ENCODE measurements around the gene COL8A2.

The COL8A2 gene

DNA sequence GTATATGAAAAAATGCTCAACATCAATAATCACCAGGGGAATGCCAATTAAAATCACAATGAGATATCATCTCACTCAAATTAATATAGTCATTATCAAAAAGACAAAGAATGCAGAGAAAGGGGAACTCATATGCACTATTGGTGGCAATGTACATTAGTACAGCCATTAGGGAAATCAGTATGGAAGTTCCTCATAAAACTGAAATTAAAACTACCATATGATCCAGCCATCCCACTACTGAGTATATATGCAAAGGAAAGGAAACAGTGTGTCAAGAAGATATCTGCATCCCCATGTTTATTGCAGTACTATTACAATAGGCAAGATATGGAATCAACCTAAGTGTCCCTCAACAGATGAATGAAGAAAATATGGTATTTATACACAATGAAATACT lies 73.2 kb downstream of the COL8A2 start:
- no peak for ATAC-seq
- H3K9me3 Mint-ChIP-seq: peaks cover 0 to 9% of the 10 kb centered on the region in 2 donors
- no peak overlapping the region for H3K4me3 Mint-ChIP-seq
- H3K4me1 Mint-ChIP-seq: no peaks in the 10 kb centered on the region
- H3K27ac Mint-ChIP-seq: no peak overlapping the region
- no peaks in the 10 kb centered on the region for H3K27me3 Mint-ChIP-seq
- DNase-seq: no peak
